HG02571 (cell line): ENCODE results near the gene KDF1.

ENCODE experiments used
- ATAC-seq: cut with Tn5 transposase; IDR thresholded peaks from one replicate; pipeline ENCODE4 v1.9.1; 2021; ENCODE audit warnings: mild to moderate bottlenecking, moderate library complexity; ENCODE audit not compliant: unreplicated experiment

Gene KDF1

DNA sequence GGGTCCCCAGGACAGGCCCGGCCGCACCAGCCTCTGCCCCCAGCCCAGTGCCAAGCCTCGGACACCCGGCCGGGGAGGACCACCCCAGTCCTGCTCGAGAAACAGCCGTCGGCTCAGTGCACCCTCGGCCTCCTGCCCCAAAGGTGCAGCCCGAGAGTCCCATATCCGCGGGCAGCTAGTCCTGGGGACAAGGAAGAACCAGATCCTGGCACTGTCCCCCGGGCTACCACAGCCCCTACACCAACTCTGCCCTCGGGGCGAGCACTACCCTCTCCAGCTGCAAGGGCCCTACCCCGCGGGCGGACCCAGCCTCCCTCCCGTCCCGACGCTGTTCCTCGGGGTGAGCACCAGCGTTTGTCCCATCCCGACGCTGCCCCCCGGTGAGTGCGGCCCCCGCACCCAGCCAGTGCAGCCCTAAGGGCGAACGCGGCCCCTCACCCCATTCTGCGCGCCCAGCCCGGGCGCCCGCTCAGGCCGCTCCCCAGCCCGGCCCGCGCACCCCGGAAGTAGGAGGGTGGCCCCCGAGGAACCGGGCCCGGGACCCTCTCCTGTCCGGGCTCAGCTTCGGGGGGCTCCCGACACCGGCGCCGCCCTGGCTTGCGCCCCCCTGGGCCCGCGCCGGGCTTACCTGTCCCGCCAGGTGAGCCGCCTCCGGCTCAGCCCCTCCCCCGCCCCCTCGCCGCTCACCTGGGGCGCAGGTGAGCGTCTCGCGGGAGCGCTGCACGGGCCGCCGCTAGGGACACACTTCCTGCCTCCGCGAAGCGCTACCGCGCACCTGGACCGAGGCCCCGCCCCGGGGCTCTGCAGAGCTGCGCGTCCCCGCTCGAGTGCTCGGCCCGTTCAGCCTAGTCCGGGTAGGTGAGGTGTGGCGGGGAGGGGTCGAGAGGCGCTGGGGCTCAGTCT lies at the start of gene KDF1:
Gene KDF1 (minus strand): TSS at position 747 of the 903 bp plus-strand sequence. CDS start 8,088 bp downstream, outside the sequence.
- no peak for ATAC-seq

DNA sequence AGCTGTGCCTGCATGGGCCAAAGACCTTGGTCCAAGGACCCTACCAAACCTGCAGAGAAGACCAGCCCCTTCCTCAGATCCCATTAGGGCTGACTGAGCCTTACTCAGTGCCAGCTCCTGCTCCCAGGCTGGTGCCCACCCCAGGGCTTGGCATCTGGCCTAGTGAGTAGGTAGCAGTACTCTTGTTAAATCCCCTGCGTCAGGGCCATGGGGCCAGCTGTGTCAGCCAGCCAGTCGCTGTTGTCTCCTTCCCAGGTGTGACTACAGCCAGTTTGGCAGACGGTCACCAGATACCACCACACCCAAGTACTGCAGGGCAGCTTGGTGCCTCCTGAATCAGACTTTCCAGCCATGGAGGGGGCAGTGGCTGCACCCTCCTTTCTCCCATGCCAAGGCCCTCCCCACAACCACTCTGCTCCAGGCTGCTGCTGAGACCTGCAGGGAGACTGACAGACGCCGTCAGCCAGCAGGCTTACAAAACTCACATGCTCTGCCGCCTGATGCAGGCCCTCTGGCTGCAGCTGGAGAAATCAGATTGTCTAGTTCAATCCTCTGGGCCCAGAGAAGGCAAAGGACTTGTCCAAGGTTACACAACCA lies 49.4 kb upstream of the KDF1 start:
- ATAC-seq = no peak

- no peak for ATAC-seq
Measured at GRCh38 chr1:27007909-27008582, 47.8 kb upstream of the KDF1 start.

DNA sequence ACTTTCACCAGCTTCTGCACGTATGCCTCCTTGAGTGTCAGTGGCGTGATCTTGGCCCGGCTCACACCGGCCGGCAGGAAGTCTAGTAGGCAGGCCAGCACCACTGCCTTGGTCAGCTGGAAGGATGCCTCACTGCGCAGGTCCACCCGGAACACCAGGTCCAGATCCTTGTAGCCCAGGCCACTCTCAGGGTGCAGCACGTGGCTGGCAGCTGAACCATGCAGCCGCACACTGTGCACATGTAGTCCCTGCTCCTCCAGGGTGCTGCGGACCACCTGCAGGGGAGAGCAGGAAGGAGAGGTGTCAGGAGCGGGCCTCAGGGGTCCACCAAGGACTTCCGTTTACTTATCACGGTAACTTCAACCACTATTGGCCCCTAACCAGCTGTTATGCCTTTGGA lies 46.4 kb upstream of the KDF1 start:
- no peak for ATAC-seq

DNA sequence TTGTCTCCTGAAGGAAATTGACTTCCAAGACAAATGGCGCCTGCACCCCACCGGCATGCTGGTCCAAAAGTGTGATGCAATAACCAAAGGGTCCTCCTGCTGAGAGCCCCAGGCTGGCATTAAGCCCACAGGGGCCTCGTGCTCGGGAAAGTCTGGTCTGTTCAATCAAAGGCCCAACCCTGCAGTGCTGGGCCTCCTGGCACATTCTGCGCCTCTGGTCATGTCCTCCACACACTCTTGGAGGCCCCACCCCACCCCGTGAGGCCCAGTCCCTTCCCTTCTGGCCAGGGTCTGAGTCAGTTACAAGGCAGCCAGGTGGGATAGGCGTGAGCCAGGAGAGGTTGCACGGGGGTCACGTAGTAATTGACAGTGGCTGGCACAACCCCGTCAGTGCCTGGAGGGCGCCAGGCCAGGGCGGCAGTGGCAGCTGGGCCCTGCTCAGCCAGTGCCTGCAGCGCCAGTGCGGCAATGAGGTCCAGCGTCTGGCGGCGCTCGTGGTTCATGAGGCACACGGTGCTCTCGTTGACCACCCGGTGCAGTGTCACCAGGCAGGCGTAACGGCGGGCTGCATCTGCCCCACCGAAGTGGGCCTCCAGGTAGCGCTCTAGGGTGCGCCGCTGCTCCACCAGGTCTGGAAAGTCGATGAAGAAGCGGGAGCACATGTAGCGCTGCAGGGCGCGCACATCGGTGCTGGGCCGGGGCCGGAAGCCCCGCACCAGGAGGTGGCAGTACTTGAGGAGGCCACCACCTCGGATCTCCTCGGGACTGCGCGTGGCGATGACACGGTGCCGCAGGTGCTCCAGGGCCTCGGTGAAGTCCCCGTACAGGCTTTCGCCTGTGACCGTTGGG lies 45.6 kb upstream of the KDF1 start:
- ATAC-seq = no peak

DNA sequence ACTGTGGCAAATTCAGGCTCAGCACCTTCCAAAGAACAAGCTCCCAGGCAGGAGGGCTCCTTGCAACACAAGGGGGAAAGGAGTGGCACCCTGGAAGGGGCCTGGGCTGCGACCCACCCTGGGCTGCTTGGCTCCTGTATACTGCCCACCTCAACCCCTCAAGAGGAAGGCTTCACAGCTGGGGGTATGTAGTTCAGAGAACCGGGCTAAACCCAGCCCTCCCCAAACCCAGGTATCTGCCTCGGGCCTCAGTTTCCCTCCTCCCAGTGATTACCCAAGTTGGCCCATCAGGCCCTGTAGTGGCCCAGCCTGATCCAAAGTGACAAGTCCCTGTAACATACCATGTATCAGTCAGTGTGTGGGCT lies 44.9 kb upstream of the KDF1 start:
- no peak for ATAC-seq

DNA sequence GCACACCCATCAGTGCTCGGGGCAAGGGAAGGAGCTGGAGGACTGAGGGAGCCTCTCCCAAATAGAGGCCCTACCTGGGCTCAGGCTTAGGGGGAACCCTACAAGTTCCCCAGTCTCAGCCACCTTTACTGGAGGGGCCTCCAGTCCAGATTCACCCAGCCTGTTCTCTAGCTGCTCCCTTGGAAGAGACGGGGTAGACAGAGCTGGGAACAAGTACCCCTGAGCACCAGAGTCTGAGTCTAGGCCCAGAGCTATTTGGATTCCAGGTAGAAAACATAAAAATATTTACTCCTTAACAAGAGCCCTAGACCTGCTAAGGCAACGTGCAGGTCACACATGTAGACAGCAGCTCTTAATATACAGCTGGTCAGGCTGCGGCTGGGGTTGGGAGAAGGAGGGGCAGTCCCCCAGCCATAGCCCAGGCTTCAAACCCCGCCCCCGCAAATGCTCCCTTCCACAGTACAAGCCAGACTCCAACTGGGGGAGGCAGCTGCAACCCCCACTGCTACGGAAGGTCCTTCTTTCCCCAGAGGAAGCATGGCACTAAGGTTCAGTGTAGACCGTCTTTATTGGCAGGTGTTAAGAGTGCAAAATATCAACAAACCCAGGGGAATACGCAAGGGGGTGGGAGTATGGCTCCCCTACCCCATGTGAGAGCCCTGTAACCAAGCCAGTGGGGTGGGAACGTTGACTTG lies 44.4 kb upstream of the KDF1 start:
- no peak for ATAC-seq

DNA sequence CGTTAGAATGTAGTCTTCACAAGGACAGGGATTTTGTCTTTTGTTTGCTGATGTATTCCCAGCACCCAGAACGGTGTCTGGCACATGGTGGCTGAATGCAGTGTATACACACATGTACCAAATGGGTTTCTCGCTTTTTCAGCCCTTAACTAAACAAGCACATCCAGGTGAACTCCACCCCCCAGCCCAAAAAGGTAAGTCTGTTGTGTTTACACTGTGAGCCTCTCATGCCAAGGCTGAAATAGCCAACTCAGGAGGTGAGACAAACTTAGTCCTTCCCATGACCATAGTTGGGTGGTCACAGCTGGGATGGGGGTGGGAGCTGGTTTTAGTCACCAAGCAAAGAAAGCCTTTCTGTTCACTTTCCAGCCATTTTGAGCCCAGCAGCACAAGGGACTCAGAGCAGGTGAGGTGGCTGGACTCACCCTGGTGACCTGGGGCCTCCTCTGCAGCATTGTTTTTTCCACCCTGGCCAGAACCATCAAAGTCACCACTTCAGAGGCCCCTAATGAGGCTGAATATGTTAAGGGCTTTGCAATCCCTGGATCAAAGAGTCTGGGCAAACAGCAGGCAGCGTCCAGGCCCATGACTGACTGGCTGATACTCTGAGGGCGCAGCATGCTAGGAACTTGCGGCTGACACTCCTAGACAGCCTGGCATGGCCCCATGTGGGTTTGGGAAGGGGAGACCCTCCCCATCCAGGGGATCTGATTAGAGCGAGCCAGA lies 43.6 kb upstream of the KDF1 start:
- ATAC-seq = no peak

DNA sequence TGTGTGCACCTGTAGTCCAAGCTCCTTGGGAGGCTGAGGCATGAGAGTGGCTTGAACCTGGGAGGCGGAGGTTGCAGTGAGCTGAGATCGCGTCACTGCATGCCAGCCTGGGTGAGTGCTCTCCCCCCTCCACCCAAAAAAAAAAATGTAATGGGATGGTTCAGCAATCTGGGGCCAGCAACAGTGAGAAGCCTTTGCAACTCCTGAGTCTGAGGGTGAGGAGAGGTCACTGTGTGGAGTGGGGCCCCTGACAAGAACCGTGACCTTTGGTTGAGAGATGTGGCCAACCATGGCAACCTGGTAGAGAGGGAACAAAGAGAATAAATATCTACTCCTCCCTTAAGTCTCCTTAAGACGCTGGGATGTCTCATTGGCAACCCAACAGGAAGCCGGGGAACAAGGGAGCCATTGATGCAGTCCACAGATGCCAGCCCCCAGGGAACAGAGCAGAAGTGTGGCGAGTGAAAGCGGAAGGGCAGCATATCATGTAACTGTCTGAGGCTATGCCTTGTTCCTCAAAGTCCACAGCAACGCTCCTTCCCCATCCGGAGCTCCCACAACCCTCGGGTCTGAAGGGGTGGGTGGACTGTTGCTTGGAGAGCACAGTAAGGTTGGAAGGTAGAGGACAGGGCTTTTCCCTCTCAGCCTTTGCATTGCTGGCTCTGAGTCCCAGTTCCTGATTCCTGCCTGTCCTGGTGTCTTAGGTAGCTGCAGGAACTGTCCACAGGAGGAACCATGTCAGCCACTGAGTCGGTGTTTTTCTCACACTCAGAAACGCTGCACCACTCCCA lies 41.5 kb upstream of the KDF1 start:
- no peak for ATAC-seq

DNA sequence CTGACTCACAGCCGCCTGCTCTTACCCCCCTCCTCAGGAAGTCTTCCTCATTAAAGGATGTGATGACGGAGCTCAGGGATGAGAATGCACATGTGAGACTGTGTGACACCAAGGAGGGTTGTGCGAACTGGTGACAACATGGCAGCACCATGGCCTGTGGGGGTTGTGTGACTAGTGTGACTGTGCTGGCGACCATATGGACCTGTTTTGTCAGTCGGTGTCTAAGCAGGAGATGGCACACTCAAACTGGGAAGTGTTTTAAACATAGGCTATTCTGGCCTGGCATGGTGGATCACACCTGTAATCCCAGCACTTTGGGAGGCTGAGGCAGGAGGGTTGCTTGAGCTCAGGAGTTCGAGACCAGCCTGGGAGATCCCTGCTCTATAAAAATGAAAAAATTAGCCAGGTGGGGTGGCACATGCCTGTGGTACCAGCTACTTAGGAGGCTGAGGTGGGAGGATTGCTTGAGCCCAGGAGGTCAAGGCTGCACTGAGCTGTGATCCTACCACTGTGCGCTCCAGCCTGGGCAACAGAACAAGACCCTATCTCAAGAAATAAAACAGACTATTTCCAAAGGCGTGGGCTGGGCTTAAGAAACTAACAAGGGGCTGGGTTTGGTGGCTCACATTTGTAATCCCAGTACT lies 40.7 kb upstream of the KDF1 start:
- ATAC-seq = no peak

GRCh38 chr1:27000090-27000816 lies 40.0 kb upstream of the KDF1 start:
- ATAC-seq = no peak

GRCh38 chr1:26999440-26999987 lies 39.2 kb upstream of the KDF1 start:
- ATAC-seq = no peak

- ATAC-seq = no peak
Measured at GRCh38 chr1:26998429-26999300, 38.4 kb upstream of the KDF1 start.

DNA sequence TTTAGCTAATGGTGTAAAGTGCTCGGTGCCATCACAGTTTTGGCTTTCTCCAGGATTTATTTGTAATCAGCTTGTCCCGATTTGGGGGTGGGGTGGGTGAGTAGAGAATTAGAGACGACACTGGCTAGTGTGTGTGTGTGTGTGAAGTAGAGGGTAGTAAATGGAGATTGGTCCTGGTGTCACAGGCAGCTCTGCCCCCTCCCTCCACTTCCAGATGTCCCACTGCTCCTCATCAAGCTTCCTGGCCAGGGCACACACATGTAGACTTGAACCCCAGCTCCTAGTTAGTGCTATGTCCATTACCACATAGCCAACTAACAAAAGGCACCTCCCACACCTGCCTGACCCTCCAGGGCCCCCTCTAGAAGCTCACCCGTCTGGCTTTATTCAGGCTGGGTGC lies 36.4 kb upstream of the KDF1 start:
- no peak for ATAC-seq

DNA sequence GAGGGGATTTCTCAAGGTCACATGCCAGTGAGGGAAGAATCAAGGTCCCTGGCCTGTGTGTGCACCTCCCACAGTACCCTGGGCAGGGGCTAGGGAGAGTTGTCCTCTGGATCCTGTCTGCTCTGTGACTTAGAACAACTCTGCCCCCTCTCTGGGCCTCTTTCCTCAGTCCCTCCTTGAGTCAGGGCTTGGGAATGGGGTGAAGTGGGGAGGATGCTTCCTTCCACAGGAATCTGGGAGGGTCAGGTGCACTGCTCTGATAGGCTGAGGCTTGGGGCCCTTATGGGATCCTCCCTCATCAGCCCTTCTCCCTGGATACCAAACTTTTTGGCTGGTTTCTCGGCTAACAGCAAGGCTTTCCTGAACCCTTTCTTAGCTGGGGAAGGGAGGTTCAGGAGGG lies 35.8 kb upstream of the KDF1 start:
- no peak for ATAC-seq

DNA sequence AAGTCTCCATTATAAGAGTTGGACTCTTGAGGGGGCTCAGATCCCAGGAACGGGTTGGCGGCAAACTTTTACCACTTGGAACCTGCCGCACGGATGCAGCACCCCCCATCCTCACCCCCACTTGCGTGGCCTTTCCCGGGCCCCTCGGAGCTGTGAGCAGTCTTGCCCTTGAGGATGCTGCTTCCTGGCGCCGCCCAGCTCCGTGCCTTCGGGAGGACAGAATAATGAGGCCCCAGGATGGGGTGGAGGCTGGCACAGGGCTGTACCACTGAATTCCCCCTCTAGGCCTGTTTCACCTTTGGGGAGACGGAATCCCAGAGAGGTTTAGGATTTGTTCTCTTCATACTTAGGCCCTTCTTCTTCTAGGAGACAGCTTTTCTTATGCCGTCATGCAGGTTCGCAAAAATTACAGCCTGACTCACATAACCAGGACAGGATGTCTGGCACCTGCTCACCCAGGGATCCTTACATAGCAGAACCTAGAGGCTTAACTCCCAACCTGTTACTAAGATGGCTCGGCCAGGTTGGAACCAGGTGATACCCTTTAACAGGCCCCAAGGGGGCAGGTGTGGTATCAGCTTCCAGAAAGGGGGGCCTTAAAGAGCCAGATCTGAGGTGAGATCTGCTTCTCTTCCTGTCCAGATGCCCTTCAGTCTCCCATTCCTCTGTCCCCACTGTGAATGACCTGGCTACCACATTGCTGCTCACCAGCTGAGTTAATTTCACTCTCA lies 34.7 kb upstream of the KDF1 start:
- ATAC-seq = no peak
